ENCODE measurements around the gene CXorf49. TPM values are rescaled to one million over a fixed set of nuclear protein-coding genes. Genes with fewer than 3 reads are reported as not detected.

CXorf49 gene
- total and polyA plus RNA-seq, 2 donors (not counting 3 experiments of a cell fraction or from before 2014, with no cell fraction given), result not detected

DNA sequence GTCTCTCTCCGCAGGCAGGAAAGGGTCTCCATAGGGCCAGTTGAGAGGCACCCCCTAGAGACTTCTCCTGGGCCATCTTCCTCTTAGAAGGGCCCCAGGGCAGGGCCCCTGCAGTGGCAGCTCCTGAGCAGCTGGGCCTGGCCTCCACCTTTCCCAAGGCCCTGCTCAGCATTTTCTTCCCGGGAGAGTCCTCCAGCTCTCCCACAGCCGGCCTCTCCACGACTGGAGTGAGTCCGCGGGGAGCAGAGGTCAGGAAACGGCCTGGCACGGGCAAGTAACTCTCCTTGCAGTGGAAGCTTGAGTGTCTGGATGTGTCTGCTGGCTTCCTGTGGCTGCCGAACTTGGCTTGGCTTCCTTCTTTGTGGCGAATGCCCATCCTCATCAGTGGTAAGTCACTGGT lies 52.3 kb downstream of the CXorf49 start:
- H3K9me3 ChIP-seq (replicated peaks; ENCODE audit: control insufficient read depth, insufficient read depth, low read length), result no peaks in the 10 kb centered on the region
- H3K4me1 ChIP-seq (ENCODE audit: control insufficient read depth, extremely low read depth, insufficient read depth, low read length), result no peaks in the 10 kb centered on the region
- ChIA-PET CTCF (no interaction called here), POLR2A (no interaction called here)
- TF ChIP-seq, protein P1, sequence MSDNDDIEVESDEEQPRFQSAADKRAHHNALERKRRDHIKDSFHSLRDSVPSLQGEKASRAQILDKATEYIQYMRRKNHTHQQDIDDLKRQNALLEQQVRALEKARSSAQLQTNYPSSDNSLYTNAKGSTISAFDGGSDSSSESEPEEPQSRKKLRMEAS (IDR thresholded peaks at IDR 0.05; ENCODE audit: insufficient read depth, insufficient read length), result no peak
- no peak for TF ChIP-seq EZH2 (IDR thresholded peaks at IDR 0.05; ENCODE audit: borderline replicate concordance, low read depth, low read length, severe bottlenecking)
- no peak for TF ChIP-seq POLR2A (IDR thresholded peaks at IDR 0.05; ENCODE audit: low read depth, low read length)
- TF ChIP-seq GATA2 (IDR thresholded peaks at IDR 0.05; ENCODE audit: insufficient read depth, insufficient read length, low read depth, low read length), result no peak
- TF ChIP-seq MYC (IDR thresholded peaks at IDR 0.05; ENCODE audit: low read depth, low read length), result no peak
- no peak for TF ChIP-seq JUN (IDR thresholded peaks at IDR 0.05; ENCODE audit: borderline replicate concordance, insufficient read depth, insufficient read length, low read depth)
- TF ChIP-seq, protein P2, sequence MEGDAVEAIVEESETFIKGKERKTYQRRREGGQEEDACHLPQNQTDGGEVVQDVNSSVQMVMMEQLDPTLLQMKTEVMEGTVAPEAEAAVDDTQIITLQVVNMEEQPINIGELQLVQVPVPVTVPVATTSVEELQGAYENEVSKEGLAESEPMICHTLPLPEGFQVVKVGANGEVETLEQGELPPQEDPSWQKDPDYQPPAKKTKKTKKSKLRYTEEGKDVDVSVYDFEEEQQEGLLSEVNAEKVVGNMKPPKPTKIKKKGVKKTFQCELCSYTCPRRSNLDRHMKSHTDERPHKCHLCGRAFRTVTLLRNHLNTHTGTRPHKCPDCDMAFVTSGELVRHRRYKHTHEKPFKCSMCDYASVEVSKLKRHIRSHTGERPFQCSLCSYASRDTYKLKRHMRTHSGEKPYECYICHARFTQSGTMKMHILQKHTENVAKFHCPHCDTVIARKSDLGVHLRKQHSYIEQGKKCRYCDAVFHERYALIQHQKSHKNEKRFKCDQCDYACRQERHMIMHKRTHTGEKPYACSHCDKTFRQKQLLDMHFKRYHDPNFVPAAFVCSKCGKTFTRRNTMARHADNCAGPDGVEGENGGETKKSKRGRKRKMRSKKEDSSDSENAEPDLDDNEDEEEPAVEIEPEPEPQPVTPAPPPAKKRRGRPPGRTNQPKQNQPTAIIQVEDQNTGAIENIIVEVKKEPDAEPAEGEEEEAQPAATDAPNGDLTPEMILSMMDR (IDR thresholded peaks at IDR 0.05; ENCODE audit: extremely low read depth in 1 of 2, insufficient read depth in 1 of 2, low read depth in 1 of 2, low read length in 2 of 2), result no peak
- no peak for TF ChIP-seq FOS (IDR thresholded peaks at IDR 0.05; ENCODE audit: borderline replicate concordance, insufficient read depth, low read length)
- no peak for TF ChIP-seq POLR2AphosphoS5 (IDR thresholded peaks at IDR 0.05; ENCODE audit: insufficient read depth, low read depth, low read length)
- no peaks in the 10 kb centered on the region for H3K79me2 ChIP-seq (ENCODE audit: control insufficient read depth, insufficient read depth, low read length)
- no peaks in the 10 kb centered on the region for H3K9me1 ChIP-seq (replicated peaks; ENCODE audit: control insufficient read depth, extremely low read depth, insufficient read depth, low read length)
- no peaks in the 10 kb centered on the region for H4K20me1 ChIP-seq (replicated peaks; ENCODE audit: control insufficient read depth, extremely low read depth, insufficient read depth, low read length)
- no peaks in the 10 kb centered on the region for H3K36me3 ChIP-seq (ENCODE audit: control insufficient read depth in 2 of 2, extremely low read depth in 1 of 2, insufficient read depth in 2 of 2, low read length in 2 of 2)
- dilution Hi-C loops (cut with MboI; ENCODE audit: extremely low pct_ligation_motif_present, low sequenced_read_pairs), result no loop called here
- no peak overlapping the region for H3K9ac ChIP-seq (replicated peaks; ENCODE audit: extremely low read depth, insufficient read depth, low read length)
- H3K27ac ChIP-seq (ENCODE audit: insufficient read depth, low read depth, low read length), result no peak overlapping the region
- BruUV-seq (replicated peaks), result no TSS peak
- no peak overlapping the region for H3K4me2 ChIP-seq (ENCODE audit: insufficient read depth, low read length)
- no peaks in the 10 kb centered on the region for H3K27me3 ChIP-seq (ENCODE audit: control insufficient read depth in 2 of 2, insufficient read depth in 2 of 2, low read length in 2 of 2)
- intact Hi-C loops (cut with micrococcal nuclease), result no loop called here
- FAIRE-seq, result no peak
- no peak overlapping the region for H3K4me3 ChIP-seq (replicated peaks in 1 of 3; ENCODE audit: insufficient read depth in 1 of 3, low read depth in 1 of 3, low read length in 3 of 3)
- no peak overlapping the region for H2AFZ ChIP-seq (ENCODE audit: low read depth, low read length)
- DNase-seq (ENCODE audit: low read depth, low spot score), result no peak
